Effector CD8-positive, alpha-beta T cell (primary cell): ENCODE measurements around the gene PPWD1.

Source experiments
- DNase-seq: peaks from one replicate; lab custom pipeline; 2025; lab: John Stamatoyannopoulos, UW

Gene PPWD1

DNA sequence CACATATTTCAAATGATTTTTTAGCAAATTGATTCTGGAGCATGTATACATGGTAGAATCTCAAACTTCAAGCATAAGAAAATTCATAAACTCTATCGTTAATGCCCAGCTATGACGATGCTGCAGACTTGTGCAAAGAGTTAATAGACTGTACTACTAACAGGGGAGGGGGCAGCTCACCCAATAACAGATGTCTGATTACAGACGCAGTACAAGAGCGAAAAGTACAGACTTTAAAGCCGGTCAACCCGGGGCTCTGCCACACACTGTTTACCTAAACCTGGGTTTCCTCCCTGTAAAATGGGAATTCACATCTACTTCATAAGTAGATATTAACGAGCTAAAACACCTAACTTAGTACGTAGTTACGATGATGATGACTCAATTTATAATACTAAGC lies 60.4 kb downstream of the PPWD1 start:
- DNase-seq: no peak

DNA sequence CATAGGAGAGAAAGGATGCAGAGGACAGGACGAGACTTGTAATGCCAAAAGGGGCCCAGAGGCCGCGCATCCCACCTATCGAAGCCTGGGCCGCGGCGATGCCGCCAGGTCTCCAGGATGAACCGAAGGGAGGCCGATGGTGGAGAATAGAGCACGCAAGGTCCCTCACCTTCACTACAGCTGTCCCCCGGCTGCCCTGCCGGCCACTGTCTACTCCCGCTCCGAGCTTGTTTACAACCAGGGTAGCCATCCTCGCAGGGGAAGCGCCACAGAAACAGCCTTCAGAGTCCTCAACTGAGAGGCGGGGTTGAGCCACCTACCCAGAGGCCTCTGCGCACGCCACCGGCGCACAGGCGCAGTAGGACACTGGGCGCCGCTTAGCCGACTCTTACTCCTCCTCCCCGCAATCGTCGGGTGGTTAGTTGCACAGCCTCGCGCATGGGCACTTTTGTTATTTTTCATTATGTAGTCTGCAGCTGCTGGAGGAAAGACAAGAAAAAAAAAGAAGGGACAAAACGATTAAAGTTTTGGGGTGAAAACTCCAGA lies 61.0 kb downstream of the PPWD1 start, which contains the start of gene TRIM23:
Gene TRIM23 (minus strand): TSS at position 309 of the 546 bp plus-strand sequence. CDS start 59 bp downstream, at position 250.
- DNase-seq: peak; percentile 84

DNA sequence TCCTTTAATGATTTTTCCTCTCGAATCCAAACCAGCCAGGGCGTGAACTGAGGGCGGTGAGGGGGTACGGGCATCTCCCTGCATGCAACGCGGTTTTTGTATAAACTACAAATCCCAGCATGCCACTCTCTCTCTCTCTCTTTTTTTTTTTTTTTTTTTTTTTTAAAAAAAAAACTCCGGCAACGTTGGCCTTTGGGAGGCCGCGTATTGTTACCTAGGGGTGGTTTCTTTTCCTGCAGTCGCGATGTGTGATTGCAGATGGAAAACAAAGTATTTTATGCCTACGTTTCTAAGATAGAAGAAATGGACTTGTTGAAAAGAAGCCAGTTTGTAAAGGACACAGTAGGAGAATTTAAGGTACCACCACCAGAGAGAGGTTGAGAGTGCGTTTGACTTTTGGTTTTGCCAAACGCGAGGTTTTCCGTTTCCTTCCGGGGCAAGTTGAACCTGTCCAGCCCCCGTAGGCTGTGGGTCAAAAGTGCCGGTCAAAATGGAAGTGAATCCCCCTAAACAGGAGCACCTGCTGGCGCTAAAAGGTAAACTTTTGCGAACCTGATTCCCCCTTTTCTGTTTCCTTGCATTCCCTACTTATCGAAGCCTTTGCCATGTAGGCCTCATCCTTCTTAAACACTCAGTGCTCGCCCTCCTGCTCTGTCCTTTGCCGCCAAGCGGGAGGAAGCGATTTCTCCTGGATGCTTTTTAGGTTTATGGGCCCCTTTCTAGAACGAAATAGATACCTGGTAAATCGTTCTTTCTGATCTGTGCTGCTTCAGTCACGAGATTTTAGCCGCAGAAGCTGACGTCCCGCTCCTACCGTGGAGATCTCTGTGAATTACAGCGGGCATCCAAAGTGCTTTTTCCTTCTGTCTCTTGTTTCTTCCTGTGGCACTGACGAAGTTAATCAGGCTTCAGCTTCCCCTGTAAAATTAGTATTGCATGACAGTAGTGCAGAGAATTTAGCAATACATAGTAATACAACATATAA lies 61.8 kb downstream of the PPWD1 start, which contains the start of the genes SHLD3 and TRAPPC13:
Gene SHLD3 (plus strand): TSS at position 457 of the 985 bp plus-strand sequence. CDS start 4,561 bp downstream, outside the sequence.
Gene TRAPPC13 (plus strand): TSS at position 457 of the 985 bp plus-strand sequence. CDS start 34 bp downstream, at position 491.
- DNase-seq: peak; percentile 80

DNA sequence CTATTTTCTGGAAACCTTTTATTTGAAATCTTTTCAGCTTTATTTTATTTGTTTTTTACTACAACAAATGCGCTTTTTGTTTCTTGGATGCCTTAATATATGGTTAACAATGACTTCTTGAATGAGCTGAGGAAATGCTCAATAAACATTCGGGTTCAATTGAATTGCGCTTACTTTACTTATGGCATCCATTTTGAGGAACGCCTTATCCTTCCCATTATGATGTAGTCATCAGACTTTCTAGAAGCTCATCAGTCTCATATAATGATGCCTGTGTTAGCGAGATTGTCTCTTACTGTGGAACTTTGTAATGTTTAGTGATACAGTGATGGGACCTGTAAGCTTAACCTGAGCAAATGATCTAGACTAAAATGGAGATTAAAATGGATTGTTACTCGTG lies 62.6 kb downstream of the PPWD1 start:
- no peak for DNase-seq

DNA sequence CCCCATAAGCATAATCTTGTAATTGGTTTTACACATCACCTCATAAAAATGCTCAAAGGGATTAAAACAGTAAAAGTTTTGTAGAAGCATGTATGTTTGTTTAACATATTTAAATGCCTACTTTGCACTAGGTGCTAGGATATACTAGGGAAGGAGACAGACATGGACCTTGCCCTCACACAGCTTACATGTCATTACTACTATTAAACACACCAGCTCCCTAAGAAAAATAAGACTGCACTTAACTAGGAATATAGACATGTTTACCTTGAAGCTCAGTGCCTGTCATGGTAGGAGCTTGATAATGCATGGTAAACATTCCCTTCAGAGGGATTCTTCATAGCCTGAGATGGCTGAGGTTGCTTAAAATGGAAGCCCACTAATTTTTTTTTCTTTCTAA lies 67.9 kb downstream of the PPWD1 start:
- DNase-seq: no peak
